CD4-positive, alpha-beta T cell treated with Interleukin-15 for 1 hour (primary cell): Measurements from ENCODE around the gene EBF4.

Experiments used
- DNase-seq: peaks from one replicate; pipeline ENCODE4 v3.0.0-alpha.2; 2020

EBF4 gene

DNA sequence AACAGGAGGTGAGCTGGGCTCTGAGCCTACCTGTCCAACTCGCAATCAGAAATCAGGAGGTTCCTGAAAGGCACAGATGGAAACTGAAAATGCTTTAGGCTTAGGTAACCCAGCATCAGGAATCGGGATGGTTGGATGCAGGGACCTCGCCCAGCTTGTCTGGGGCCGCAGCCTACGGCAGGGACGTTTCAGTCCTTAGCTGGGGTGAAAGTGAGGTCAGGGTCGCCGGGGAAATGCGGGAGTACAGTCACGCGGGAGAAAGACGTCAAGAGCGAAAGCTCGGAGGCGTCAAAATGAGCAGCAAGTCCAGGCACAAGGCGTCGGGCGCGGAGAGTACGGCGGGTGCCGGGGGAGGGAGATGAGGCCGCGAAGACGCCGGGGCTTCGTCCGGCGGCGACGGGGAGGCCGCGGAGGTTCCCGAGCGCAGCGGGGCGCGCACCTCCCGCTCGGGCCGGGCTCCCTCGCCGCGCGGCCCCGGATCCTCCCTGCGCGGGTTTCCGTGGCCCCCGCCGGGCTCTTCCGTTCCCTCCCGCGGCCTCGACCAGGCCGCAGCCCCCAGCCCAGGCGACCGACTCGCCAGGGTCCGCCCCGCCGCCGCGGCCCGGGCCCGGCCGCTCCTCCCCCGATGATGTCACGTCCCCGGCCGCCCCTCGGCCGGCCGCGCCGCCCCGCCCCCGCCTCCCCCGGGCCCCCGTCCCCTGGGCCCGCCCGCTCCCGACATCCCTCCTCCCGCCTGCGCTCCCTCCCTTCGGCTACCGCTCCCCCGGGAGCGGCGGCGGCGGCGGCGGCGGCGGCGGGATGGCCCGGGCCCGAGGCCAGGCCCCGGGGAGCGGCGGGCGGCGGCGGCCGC, at the start of gene EBF4:
EBF4 (plus strand) TSS at position 745 of the 850 bp plus-strand sequence. CDS start 866 bp downstream, outside the sequence.
- peak; percentile 30 for DNase-seq

DNA sequence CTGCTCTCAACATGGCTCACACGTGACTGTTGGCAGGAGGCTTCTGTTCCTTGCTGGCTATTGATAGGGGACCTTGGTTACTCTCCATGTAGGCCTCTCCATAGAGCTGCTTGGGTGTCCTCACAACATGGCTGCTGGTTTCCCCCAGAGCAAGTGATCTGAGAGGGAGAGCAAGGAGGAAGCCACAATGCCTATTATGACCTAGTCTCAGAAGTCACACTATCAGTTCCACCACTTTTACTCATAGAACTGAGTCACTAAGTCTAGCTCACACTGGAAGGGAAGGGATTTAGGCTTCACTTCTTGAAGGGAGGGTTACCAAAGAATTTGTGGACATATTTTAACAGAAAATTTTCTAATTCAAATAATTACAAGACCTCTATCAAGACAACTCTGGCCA, 48.9 kb upstream of the EBF4 start:
- DNase-seq, result no peak

GRCh38 chr20:2651772-2652723, 40.5 kb upstream of the EBF4 start, which contains the start of gene NOP56:
Gene NOP56 (plus strand): TSS chr20:2652632. CDS start chr20:2652661, 29 bp downstream.
- peak; percentile 91 for DNase-seq

DNA sequence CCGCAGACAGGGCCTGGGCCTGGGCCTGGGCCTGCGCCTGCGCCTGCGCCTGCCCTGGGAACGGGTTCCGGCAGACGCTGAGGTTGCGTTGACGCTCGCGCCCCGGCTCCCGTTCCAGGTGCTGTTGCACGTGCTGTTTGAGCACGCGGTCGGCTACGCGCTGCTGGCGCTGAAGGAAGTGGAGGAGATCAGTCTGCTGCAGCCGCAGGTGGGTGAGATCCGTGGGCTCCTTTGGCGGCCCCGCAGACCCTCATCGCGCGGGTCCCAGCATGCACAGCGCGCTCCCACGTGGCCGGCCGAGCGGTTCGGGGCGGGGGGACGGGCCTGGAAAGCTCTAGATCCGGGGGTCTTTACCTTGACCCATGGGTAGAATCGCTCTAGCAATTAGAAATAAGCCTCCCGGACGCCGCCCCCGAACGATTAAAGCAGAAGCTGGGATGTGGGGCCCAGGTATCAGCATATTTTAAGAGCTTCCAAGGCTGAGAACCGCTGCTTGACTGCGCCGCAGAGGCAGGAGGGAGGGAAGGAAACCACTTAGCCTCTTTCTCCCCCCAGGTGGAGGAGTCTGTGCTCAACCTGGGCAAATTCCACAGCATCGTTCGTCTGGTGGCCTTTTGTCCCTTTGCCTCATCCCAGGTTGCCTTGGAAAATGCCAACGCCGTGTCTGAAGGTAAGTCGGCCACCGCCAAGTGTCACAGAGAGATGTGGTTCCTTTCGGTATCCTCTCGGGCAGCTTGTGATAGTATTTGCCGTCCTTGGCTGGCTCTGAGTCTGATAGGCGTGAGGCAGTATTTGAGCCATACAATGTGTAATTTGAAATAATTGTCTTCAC, 39.6 kb upstream of the EBF4 start:
- DNase-seq, result no peak

DNA sequence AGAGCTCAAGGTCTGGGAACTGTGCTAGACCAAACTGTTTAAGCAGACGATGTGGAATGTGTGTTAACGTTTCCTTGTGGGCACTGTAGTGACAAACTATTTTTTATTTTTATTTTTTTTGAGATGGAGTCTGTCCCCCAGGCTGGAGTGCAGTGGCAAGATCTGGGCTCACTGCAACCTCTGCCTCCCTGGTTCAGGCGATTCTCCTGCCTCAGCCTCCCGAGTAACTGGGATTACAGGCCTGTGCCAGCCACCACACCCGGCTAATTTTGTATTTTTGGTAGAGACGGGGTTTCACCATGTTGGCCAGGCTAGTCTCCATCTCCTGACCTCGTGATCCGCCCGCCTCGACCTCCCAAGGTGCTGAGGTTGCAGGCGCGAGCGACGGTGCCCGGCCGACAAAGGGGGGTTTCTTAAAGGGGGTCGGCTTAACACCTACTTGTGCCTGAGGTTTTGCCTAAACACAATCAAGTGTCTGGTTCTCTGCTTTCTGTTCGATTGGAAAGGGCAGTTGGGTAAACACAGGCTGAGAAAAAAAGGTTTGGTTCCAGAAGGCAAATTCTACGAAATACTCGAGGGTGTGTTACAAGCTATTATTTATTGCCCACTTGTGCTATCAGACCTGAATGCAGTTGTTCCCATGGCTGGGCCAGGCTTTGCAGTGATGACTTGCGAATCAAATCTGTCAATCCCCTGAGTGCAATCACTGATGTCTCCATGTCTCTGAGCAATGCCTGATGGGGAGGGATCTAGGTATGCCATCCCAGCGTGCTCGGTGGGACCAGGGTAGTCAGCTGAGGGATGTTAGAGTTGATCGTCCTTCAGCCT, 38.8 kb upstream of the EBF4 start:
- DNase-seq, result no peak

- DNase-seq, result no peak
These were observed 38.2 kb upstream of the EBF4 start for GRCh38 chr20:2654384-2654822.

GRCh38 chr20:2654831-2655230, 37.7 kb upstream of the EBF4 start:
- no peak for DNase-seq

DNA sequence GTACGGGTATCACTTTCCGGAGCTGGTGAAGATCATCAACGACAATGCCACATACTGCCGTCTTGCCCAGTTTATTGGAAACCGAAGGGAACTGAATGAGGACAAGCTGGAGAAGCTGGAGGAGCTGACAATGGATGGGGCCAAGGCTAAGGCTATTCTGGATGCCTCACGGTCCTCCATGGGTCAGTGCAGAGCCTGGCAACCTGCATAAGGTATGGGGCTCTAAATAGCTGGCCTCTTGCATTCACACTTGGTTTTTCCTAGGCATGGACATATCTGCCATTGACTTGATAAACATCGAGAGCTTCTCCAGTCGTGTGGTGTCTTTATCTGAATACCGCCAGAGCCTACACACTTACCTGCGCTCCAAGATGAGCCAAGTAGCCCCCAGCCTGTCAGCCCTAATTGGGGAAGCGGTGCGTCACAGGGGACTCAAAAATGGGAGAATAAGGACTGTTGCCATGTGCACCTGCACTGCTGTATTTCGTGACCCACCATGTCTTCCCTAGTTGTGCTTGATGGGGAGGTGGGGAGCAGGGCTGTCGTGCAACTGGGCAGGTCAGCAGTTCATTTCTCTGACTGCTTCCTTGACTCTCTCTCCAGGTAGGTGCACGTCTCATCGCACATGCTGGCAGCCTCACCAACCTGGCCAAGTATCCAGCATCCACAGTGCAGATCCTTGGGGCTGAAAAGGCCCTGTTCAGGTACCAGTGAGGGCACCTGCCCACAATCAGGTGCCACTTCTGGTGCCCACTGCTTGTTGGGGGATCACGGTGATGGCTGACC, 37.1 kb upstream of the EBF4 start:
- DNase-seq, result no peak

DNA sequence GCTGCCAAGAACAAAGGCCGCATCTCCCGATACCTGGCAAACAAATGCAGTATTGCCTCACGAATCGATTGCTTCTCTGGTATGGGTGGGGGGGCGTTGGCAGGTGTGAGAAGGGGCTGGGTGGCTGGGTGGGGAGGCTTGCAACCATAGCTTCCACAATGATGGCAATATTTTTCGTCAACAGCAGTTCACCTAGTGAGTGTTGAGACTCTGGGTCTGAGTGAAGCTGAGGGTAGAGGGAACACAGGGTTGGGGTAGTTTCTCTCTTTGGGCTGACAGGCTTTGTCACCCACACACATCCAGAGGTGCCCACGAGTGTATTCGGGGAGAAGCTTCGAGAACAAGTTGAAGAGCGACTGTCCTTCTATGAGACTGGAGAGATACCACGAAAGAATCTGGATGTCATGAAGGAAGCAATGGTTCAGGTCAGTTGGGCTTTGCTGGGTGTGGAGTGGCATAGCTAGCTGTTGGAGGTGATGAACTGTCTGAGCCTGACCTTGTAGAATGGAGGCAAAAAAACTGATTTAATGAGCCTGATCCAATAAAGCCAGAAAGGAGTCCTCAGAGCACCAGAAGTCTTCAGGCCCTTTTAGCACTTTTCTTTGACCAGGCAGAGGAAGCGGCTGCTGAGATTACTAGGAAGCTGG, 36.0 kb upstream of the EBF4 start:
- DNase-seq, result no peak

GRCh38 chr20:2657241-2657640, 35.3 kb upstream of the EBF4 start:
- no peak for DNase-seq

- no peak for DNase-seq
These were observed 34.9 kb upstream of the EBF4 start for GRCh38 chr20:2657674-2658073.

DNA sequence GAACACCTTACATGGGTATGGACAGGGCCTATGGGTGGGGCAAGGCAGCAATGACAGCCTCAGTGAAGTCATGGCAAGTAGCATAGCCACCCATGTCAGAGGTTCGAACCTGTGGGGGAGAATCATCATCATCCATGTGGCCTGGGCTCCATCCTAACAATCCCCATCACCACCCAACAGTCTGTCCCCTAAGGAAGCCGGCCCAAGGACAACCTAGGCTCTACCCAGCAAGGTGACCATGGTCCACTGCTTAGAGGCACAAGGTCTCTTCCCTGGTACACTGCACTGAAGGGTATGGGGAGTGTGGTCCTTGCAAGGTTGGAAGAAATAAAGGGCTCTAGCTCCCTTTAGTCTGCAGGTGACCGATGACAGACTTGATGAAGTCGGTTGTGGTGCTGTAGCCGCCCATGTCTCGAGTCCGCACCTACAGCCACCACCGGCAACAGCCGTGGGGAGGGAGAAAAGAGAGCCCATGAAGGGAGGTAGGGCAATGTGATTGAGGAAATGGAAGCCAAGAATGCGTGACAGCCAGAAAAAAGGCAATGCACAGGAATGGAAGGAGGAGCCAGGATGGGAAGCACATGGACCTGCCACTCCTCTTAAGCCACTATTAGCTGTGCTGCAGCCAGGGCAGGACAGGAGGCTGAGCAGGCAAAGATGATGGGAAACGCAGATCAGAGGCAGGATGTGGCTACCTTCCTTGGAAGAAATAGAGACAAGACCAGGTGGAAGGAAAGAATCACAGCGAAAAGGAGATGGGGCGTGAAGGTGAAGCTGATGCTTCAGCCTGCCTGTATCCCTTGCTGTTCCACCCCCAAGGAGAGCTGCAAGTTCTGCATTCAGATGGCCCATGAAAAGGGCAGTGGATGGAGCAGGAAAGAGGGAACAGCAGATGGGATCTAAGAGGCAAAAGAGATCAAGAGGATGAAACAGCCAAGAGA, 33.9 kb upstream of the EBF4 start:
- no peak for DNase-seq

GRCh38 chr20:2659547-2659946, 33.0 kb upstream of the EBF4 start:
- no peak for DNase-seq

DNA sequence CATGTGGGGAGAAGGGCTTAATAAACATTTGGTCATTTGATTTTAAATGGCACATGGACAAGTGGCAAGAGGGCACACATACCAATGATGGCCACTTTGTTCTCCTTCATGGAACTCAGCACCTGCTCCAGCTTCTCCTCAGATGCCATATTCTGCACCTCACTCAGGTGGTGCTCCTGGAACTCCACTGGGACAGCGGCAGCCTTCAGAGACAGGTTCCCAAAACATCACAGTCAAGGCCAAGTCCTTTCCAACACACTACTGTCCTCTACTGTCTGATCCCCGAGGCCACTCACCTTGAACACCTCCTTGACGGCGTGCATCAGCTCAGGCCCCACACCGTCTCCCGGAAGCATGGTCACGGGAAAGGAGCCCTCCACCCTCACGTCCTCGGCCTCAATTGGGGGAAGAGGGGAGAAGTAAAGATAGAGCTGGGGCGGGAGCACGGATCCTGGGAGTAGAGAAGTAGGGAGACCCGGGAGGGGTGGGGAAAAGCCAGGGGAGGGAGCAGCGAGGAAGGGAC, 29.2 kb upstream of the EBF4 start:
- no peak for DNase-seq

- peak; percentile 93 for DNase-seq
These were observed 28.5 kb upstream of the EBF4 start, which contains the start of gene IDH3B for GRCh38 chr20:2663887-2664719. Gene IDH3B (minus strand): TSS chr20:2664216. CDS start chr20:2664188, 28 bp downstream.

- DNase-seq, result no peak
These were observed 20.6 kb upstream of the EBF4 start for GRCh38 chr20:2671977-2672376.

GRCh38 chr20:2672446-2672845, 20.1 kb upstream of the EBF4 start:
- DNase-seq, result no peak

DNA sequence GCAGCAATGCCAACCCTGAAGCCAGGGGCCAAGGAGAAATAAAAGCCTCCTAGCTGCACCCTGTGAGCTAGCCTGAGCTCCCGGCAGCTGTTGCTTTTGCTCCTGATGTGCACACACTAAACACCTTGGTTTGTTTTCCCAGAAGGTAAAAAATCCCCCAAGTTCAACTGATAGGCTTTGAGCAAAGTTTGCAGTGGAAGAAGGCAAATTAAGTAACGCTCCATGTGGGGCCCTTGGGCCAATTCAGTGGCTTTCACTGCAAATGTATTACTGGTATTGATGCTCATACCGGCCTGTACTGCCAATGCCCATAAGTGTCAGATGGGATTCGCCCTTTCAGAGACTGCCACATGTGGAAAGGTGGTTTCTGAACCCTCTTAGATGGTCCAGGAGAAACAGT, 19.1 kb upstream of the EBF4 start:
- DNase-seq, result no peak
